GM12891 (cell line): ENCODE measurements around the gene SPATC1L.

ENCODE experiments used
- DNase-seq: peaks from one replicate; pipeline ENCODE4 v3.0.0; 2011; ENCODE audit warnings: low spot score; ENCODE audit not compliant: insufficient read length
- FAIRE-seq: peaks from 2 replicates; lab custom pipeline; 2011; peaks lifted over from hg19 to GRCh38; lab: Jason Lieb, UNC
- PAX5 ChIP-seq: IDR thresholded peaks from 2 replicates; pipeline ENCODE4 v1.6.1; 2011; ENCODE audit warnings: low read length, moderate library complexity, mild to moderate bottlenecking; ENCODE audit not compliant: insufficient read depth, severe bottlenecking
- POLR2A ChIP-seq: IDR thresholded peaks from 2 replicates; pipeline ENCODE4 v1.6.1; 2011; ENCODE audit warnings: low read depth, low read length, control low read depth
- POLR2AphosphoS5 ChIP-seq: IDR thresholded peaks from 2 replicates; pipeline ENCODE4 v1.6.1; 2011; ENCODE audit warnings: low read depth, low read length, control low read depth
- POU2F2 ChIP-seq: IDR thresholded peaks from 2 replicates; pipeline ENCODE4 v1.6.1; 2011; ENCODE audit warnings: low read depth, mild to moderate bottlenecking, control low read depth, low read length, moderate library complexity
- SPI1 ChIP-seq: IDR thresholded peaks from 2 replicates; pipeline ENCODE4 v1.6.1; 2011; ENCODE audit warnings: low read depth, low read length, control low read depth
- TAF1 ChIP-seq: IDR thresholded peaks from 2 replicates; pipeline ENCODE4 v1.6.1; 2011; ENCODE audit warnings: low read depth, low read length, control low read depth

The SPATC1L gene

DNA sequence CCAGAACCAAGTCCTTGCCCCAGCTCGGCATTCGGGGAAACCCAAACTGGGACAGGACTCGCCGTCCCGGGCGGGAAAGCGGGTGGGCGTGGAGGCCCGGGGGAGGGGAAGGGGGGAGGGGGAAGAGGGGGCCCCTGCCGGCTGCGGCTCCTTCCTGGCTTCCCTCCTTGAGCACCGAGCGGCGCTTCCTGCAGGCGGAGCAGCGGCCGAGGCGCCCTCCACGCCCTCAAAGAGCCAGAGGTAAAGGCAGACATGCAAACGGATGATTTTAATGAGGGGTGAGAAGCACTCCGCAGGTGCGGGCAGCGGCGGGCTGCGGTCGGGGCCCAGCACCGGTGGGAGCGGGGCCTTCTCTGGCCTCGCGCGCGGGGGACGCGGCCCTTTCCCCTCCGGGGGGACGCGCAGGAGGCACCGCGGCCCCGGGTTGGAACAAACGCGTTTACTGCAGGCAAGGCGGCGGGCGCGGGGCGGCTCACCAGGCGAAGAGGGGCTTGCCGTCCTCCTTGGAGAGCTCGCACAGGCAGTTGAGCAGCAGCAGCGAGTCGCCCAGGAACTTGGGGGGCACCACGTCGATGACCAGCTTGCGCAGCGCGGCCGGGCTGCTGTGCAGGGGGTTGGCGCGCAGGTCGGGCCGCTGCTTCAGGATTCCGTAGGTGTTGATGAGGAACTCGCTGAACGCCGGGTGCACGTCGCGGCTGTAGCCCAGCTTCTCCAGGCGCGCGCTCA is 23.2 kb downstream of the SPATC1L start:
- no peak for FAIRE-seq
- DNase-seq, result no peak

DNA sequence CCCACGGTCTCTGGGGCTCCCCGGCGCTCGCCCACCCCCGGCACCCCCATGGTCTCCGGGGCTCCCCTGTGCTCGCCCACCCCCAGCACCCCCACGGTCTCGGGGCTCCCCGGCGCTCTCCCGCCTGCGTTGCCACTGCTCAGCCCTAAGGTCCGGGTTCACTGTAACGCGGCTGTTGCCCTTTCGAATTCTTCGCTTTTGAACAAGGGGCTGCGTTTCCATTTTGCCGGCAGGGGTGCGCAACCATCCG is 23.7 kb downstream of the SPATC1L start:
- TF ChIP-seq PAX5, result no peak
- TF ChIP-seq POU2F2, result no peak
- no peak for TF ChIP-seq TAF1
- TF ChIP-seq SPI1, result no peak
- no peak for TF ChIP-seq POLR2A
- no peak for TF ChIP-seq POLR2AphosphoS5
- no peak for DNase-seq
- FAIRE-seq, result no peak

More for the DNA sequence above, 23.2 kb downstream of the SPATC1L start:
- no peak for TF ChIP-seq POU2F2
- TF ChIP-seq SPI1, result no peak
- TF ChIP-seq POLR2AphosphoS5, result no peak
- TF ChIP-seq POLR2A, result no peak
- no peak for TF ChIP-seq TAF1
- no peak for TF ChIP-seq PAX5

- no peak for FAIRE-seq
- TF ChIP-seq POLR2A, result no peak
- no peak for TF ChIP-seq PAX5
- no peak for TF ChIP-seq SPI1
- TF ChIP-seq POLR2AphosphoS5, result no peak
- TF ChIP-seq TAF1, result no peak
- no peak for TF ChIP-seq POU2F2
- no peak for DNase-seq
Observed at GRCh38 chr21:46159841-46160656, 24.2 kb downstream of the SPATC1L start.

GRCh38 chr21:46159390-46159789 is 24.9 kb downstream of the SPATC1L start:
- no peak for DNase-seq
- no peak for FAIRE-seq
- no peak for TF ChIP-seq TAF1
- TF ChIP-seq POLR2A, result no peak
- no peak for TF ChIP-seq PAX5
- no peak for TF ChIP-seq POLR2AphosphoS5
- TF ChIP-seq SPI1, result no peak
- TF ChIP-seq POU2F2, result no peak

DNA sequence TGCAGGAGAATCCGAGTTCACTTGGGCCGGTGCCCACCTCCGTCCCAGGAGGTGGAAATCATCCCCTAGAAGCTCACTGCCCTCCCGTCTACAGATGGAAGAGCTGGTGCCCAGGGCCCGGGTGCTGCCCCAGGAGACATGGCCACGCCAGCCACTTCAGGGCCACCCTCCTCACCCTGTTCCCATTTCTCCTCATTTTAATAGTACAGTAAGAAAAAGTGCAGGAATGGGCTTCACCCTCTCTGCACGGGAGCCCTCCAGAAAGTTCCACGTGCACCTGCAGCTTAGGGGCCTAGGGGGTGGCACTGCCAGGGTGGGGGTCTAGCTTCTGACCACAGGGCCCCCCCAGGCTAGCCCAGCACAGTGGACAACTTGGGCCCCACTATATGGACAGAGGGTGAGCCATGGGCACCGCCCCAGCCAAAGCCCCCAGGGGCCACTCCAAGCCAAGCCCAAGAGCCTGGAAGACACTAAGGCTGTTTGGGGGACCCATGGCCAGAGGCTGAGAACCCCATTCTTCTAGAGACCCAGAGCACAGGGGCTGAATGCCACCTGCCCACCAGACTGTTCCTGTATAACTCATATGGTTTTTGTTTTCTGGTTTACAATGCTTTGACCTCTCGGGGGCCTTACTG is 25.5 kb downstream of the SPATC1L start:
- DNase-seq, result no peak
- TF ChIP-seq POU2F2, result no peak
- no peak for TF ChIP-seq POLR2A
- no peak for TF ChIP-seq TAF1
- TF ChIP-seq POLR2AphosphoS5, result no peak
- TF ChIP-seq PAX5, result no peak
- no peak for TF ChIP-seq SPI1
- FAIRE-seq, result no peak

- DNase-seq (no peak), FAIRE-seq (no peak)
- TF ChIP-seq TAF1 (no peak), SPI1 (no peak), POU2F2 (no peak), POLR2AphosphoS5 (no peak), PAX5 (no peak), POLR2A (no peak)
Observed at GRCh38 chr21:46157987-46158451, 26.2 kb downstream of the SPATC1L start.

GRCh38 chr21:46157396-46157986 is 26.8 kb downstream of the SPATC1L start:
- DNase-seq, result no peak
- FAIRE-seq, result no peak
- TF ChIP-seq POLR2A (no peak), TAF1 (no peak), PAX5 (no peak), SPI1 (no peak), POLR2AphosphoS5 (no peak), POU2F2 (no peak)

GRCh38 chr21:46156678-46157077 is 27.6 kb downstream of the SPATC1L start:
- TF ChIP-seq POU2F2 (no peak), SPI1 (no peak), PAX5 (no peak), POLR2AphosphoS5 (no peak), TAF1 (no peak), POLR2A (no peak)
- DNase-seq (no peak), FAIRE-seq (no peak)

DNA sequence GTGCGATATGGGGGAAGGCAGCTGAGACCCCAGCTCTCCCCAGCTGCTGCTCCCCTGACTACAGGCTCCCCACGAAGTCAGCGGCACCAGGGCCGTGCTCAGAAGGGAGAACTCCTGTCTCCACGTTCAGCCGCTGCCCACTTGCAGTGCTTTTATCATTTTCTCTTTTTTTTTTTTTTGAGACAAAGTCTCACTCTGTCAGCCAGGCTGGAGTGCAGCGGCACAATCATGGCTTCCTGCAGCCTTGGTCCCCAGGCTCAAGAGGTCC is 27.9 kb downstream of the SPATC1L start:
- no peak for FAIRE-seq
- DNase-seq, result no peak
- TF ChIP-seq POU2F2 (no peak), PAX5 (no peak), SPI1 (no peak), POLR2A (no peak)
